K562 (cell line): ENCODE measurements around the gene CTBP2. TPM values are rescaled to one million over a fixed set of nuclear protein-coding genes. Genes with fewer than 3 reads are reported as not detected.

ENCODE experiments used
- ATAC-seq: fragments of 200-7000 bp; cut with Tn5 transposase; 3 replicates; pipeline ENCODE4 v1.9.1; 2020; ENCODE audit warnings: moderate library complexity
- BruUV-seq: library from RNA; stranded (reverse); fragments of 400-500 nt; replicated peaks from 2 replicates; lab custom pipeline; 2021; lab: Mats Ljungman, UMichigan
- CTCF ChIA-PET: fragments of 300-600 bp; formaldehyde crosslinking; extraction: SDS; loops from one replicate; lab custom pipeline; 2021; ENCODE audit warnings: low intra/inter-chr PET ratio; lab: Yijun Ruan, JAX
- POLR2A ChIA-PET: fragments of 300-600, 350-650 bp; sonication (Branson Sonifier 250); formaldehyde crosslinking; extraction: SDS; loops from one replicate; lab custom pipeline; 2021; ENCODE audit warnings: antibody characterized with exemption, inconsistent platforms; lab: Yijun Ruan, JAX
- DNase-seq, 4 experiments: peaks; one replicate each; pipeline versions ENCODE4 v3.0.0 to v3.0.0-alpha.2; 2011 to 2018; ENCODE audit warnings: low spot score in 3 of 4, mixed read lengths in 3 of 4; ENCODE audit errors: extremely low read depth in 1 of 4
- FAIRE-seq: peaks from 2 replicates; lab custom pipeline; 2011; peaks lifted over from hg19 to GRCh38; lab: Jason Lieb, UNC
- H2AFZ ChIP-seq: 2 replicates; pipeline ENCODE4 v1.6.0; 2011; ENCODE audit warnings: low read depth, low read length, control low read depth, inconsistent platforms
- H3K27ac ChIP-seq: fragments of 200-600 bp; 3 replicates; pipeline ENCODE4 v1.8.0; 2011; ENCODE audit warnings: low read depth, mild to moderate bottlenecking, control low read depth, inconsistent platforms, low read length, moderate library complexity, mixed read lengths; ENCODE audit errors: extremely low read depth
- H3K27me3 ChIP-seq, 2 experiments: fragments of 300-600 bp in 1 of 2; 2 replicates in 1 of 2; 3 replicates in 1 of 2; pipeline versions ENCODE4 v1.6.0 to v1.8.0; 2011; ENCODE audit warnings: inconsistent platforms in 2 of 2, low read length in 2 of 2, mild to moderate bottlenecking in 1 of 2, mixed read lengths in 1 of 2, moderate library complexity in 1 of 2; ENCODE audit not compliant: control insufficient read depth in 2 of 2, insufficient read depth in 2 of 2
- H3K36me3 ChIP-seq: fragments of 300-600 bp; 3 replicates; pipeline ENCODE4 v1.8.0; 2011; ENCODE audit warnings: mild to moderate bottlenecking, low read length, inconsistent platforms; ENCODE audit not compliant: control insufficient read depth, insufficient read depth
- H3K4me1 ChIP-seq, 2 experiments: fragments of 200-600 bp in 1 of 2; replicated peaks in 1 of 2; 2 replicates in 1 of 2; 3 replicates in 1 of 2; pipeline versions ENCODE4 v1.5.1 to v1.8.0; 2011; ENCODE audit warnings: inconsistent platforms in 2 of 2, low read length in 2 of 2, mild to moderate bottlenecking in 1 of 2, mixed read lengths in 1 of 2, moderate library complexity in 1 of 2; ENCODE audit not compliant: control insufficient read depth in 2 of 2, insufficient read depth in 2 of 2
- H3K4me2 ChIP-seq: 2 replicates; pipeline ENCODE4 v1.6.1; 2011; ENCODE audit warnings: low read length, control low read depth, inconsistent platforms, mixed read lengths; ENCODE audit not compliant: insufficient read depth
- H3K4me3 ChIP-seq: fragments of 200-600 bp; sonication (generic), shearing (Covaris generic); 2 replicates; pipeline ENCODE4 v1.5.1; 2016; ENCODE audit warnings: control low read depth, inconsistent platforms
- H3K79me2 ChIP-seq: fragments of 200-600 bp; 3 replicates; pipeline ENCODE4 v1.8.0; 2011; ENCODE audit warnings: low read length, inconsistent platforms; ENCODE audit not compliant: control insufficient read depth, insufficient read depth
- H3K9ac ChIP-seq, 2 experiments: 2 replicates each; pipeline versions ENCODE4 v1.6.0 to v1.6.1; 2011; ENCODE audit warnings: low read depth in 2 of 2, low read length in 2 of 2, control low read depth in 1 of 2, inconsistent platforms in 1 of 2, mild to moderate bottlenecking in 1 of 2, mixed read lengths in 1 of 2; ENCODE audit not compliant: insufficient read depth in 1 of 2
- H3K9me1 ChIP-seq: one replicate; pipeline ENCODE4 v1.6.0; 2011; ENCODE audit warnings: inconsistent platforms, mild to moderate bottlenecking, low read length, moderate library complexity; ENCODE audit not compliant: control insufficient read depth, insufficient read depth
- H3K9me3 ChIP-seq: replicated peaks from 2 replicates; pipeline ENCODE4 v1.5.1; 2011; ENCODE audit warnings: low read depth, low read length, inconsistent platforms; ENCODE audit not compliant: control insufficient read depth, insufficient read depth
- H4K20me1 ChIP-seq: replicated peaks from 2 replicates; pipeline ENCODE4 v1.6.1; 2011; ENCODE audit warnings: low read length, inconsistent platforms, mixed read lengths; ENCODE audit not compliant: control insufficient read depth, insufficient read depth
- ETS1 ChIP-seq: conservative IDR thresholded peaks from 2 replicates; pipeline ENCODE4 v1.6.1; 2011; ENCODE audit warnings: low read depth, mild to moderate bottlenecking, low read length; ENCODE audit not compliant: control insufficient read depth
- ETS2 ChIP-seq: IDR thresholded peaks from 2 replicates; pipeline ENCODE4 v1.6.1; 2016; ENCODE audit warnings: borderline replicate concordance, missing genetic modification characterization, mild to moderate bottlenecking, moderate library complexity, missing compliant biosample characterization; ENCODE audit not compliant: poor library complexity, severe bottlenecking
- JUNB ChIP-seq: fragments of 450-650 bp; formaldehyde crosslinking; conservative IDR thresholded peaks from 2 replicates; pipeline ENCODE4 v1.4.0; 2020; ENCODE audit warnings: mild to moderate bottlenecking
- KLF16 ChIP-seq: IDR thresholded peaks from 2 replicates; pipeline ENCODE4 v1.6.1; 2016; ENCODE audit warnings: antibody characterized with exemption
- POLR2B ChIP-seq: fragments of 450-650 bp; IDR thresholded peaks from 2 replicates; pipeline ENCODE4 v1.6.1; 2018; ENCODE audit warnings: low read depth; ENCODE audit not compliant: partially characterized antibody
- SPI1 ChIP-seq: IDR thresholded peaks from 2 replicates; pipeline ENCODE4 v1.6.1; 2011; ENCODE audit warnings: low read depth, low read length, control low read depth, borderline replicate concordance
- SREBF1 ChIP-seq: fragments of 150-350 bp; IDR thresholded peaks from 2 replicates; pipeline ENCODE4 v1.6.1; 2014; ENCODE audit warnings: antibody characterized with exemption, low read depth, low read length, borderline replicate concordance
- TAF15 ChIP-seq: fragments of 200-400 bp; formaldehyde crosslinking; IDR thresholded peaks from 2 replicates; pipeline ENCODE4 v1.6.1; 2017; ENCODE audit warnings: mild to moderate bottlenecking, low read depth, low read length, moderate library complexity
- TFE3 ChIP-seq: fragments of 450-650 bp; formaldehyde crosslinking; IDR thresholded peaks from 2 replicates; pipeline ENCODE4 v1.4.0; 2020; ENCODE audit warnings: mild to moderate bottlenecking, mixed read lengths
- WHSC1 ChIP-seq: IDR thresholded peaks from one replicate; pipeline ENCODE4 v1.6.1; 2012; ENCODE audit warnings: low read length, control low read depth, inconsistent platforms
- ZKSCAN3 ChIP-seq: fragments of 250-450 bp; sonication (Bioruptor Pico); IDR thresholded peaks from 2 replicates; pipeline ENCODE4 v1.4.0; 2020
- ZNF121 ChIP-seq: sonication (generic); formaldehyde crosslinking; conservative IDR thresholded peaks from 2 replicates; pipeline ENCODE4 v1.8.0; 2022; ENCODE audit warnings: missing genetic modification reagents
- ZNF507 ChIP-seq: conservative IDR thresholded peaks from 2 replicates; pipeline ENCODE4 v1.6.1; 2017; ENCODE audit warnings: missing genetic modification characterization, missing compliant biosample characterization
- ZNF586 ChIP-seq: fragments of 450-650 bp; formaldehyde crosslinking; conservative IDR thresholded peaks from 2 replicates; pipeline ENCODE4 v1.4.0; 2020; ENCODE audit warnings: mild to moderate bottlenecking, moderate library complexity
- WGBS: fragments of 100-300 bp; shearing (Covaris generic); methylation state at CpG from one replicate; pipeline ENCODE4 v1.1.6; 2016; ENCODE audit warnings: low coverage, mixed read lengths; ENCODE audit not compliant: insufficient coverage; ENCODE audit errors: missing lambda C conversion rate; 5-methylcytosine and 5-hydroxymethylcytosine counted together
- in situ Hi-C: fragments of 300-500 bp; cut with MboI; formaldehyde crosslinking; loops from 4 replicates; pipeline ENCODE4 v1.15.0; 2018; ENCODE audit warnings: inconsistent platforms, mixed read lengths
- intact Hi-C: fragments of 100-400 bp; cut with micrococcal nuclease; formaldehyde crosslinking; loops from 2 replicates; pipeline ENCODE4 v1.14.2; 2022
- polyA plus RNA-seq, 8 experiments: library from polyadenylated mRNA; depleted of rRNA in 4 of 8; stranded (reverse) in 5 of 8; unstranded in 3 of 8; fragments of >200 nt; fragmentation: Nextera tagmentation in 2 of 8; fragmentation: Illumina TruSeq in 1 of 8; extraction: Ambion mirVana in 2 of 8; extraction: Trizol in 1 of 8; gene quantifications; 2 replicates each; pipeline versions ENCODE4 v1.2.1 to v1.2.3, GENCODE V29; 2011 to 2014; ENCODE audit warnings: inconsistent platforms in 1 of 8, missing spikeins in 1 of 8
- total RNA-seq, 7 experiments: library from RNA; depleted of rRNA in 6 of 7; stranded (reverse); fragments of >200 nt in 6 of 7; fragmentation: Illumina TruSeq in 2 of 7; extraction: Trizol in 2 of 7; gene quantifications; 2 replicates each; pipeline versions ENCODE4 v1.2.1 to v1.2.3, GENCODE V29; 2011 to 2021; ENCODE audit warnings: low replicate concordance in 1 of 7
- TF ChIP-seq, protein P1 (sequence below): fragments of 250-450 bp; sonication (Bioruptor Pico); IDR thresholded peaks from 2 replicates; pipeline ENCODE4 v1.5.0; 2021
- TF ChIP-seq, protein P2 (sequence below): IDR thresholded peaks from 3 replicates; pipeline ENCODE4 v1.6.1; 2011; ENCODE audit warnings: borderline replicate concordance, mild to moderate bottlenecking, moderate library complexity; ENCODE audit not compliant: insufficient read length; ENCODE audit errors: extremely low read depth

Gene CTBP2
- total and polyA plus RNA-seq, 9 of the 15 experiments (the other 6 are each of a cell fraction or from before 2014, with no cell fraction given): 1.3 to 8.8 (median 5.1) TPM

- no peaks in the 10 kb centered on the region for H3K9me3 ChIP-seq
- H3K4me3 ChIP-seq: no peak overlapping the region
- H4K20me1 ChIP-seq: peaks cover 17% of the 10 kb centered on the region
- peaks cover 20% of the 10 kb centered on the region; the same call in 1 of the 3 replicates for H3K36me3 ChIP-seq
- H3K9me1 ChIP-seq: no peaks in the 10 kb centered on the region
- no peak overlapping the region; a peak in 1 of 4 replicates for H3K9ac ChIP-seq
- no peaks in the 10 kb centered on the region for H3K27me3 ChIP-seq
- peaks cover 40% of the 10 kb centered on the region for H3K79me2 ChIP-seq
- H2AFZ ChIP-seq: no peak overlapping the region
- no TSS peak for BruUV-seq
- in situ Hi-C loops: no loop called here
- DNase-seq (no peak), ATAC-seq (no peak)
- whole genome bisulfite sequencing: 100% methylated on average over 1 of the region's 2 CpGs
- ChIA-PET CTCF (no interaction called here), POLR2A (interaction anchor here (0.6 kb wide), 1 partner anchor 1338 kb away, joined by 3 read pairs; no protein-coding TSS in a partner anchor)
- TF ChIP-seq ETS1 (no peak), TAF15 (no peak), KLF16 (no peak), ZNF586 (no peak), ETS2 (tag) (no peak), SPI1 (no peak), WHSC1 (no peak), SREBF1 (no peak), ZNF507 (tag) (no peak), TFE3 (CRISPR knock-in tag) (no peak), JUNB (no peak), ZNF121 (no peak), ZKSCAN3 (CRISPR knock-in tag) (no peak), POLR2B (no peak)
- TF ChIP-seq, protein P1, sequence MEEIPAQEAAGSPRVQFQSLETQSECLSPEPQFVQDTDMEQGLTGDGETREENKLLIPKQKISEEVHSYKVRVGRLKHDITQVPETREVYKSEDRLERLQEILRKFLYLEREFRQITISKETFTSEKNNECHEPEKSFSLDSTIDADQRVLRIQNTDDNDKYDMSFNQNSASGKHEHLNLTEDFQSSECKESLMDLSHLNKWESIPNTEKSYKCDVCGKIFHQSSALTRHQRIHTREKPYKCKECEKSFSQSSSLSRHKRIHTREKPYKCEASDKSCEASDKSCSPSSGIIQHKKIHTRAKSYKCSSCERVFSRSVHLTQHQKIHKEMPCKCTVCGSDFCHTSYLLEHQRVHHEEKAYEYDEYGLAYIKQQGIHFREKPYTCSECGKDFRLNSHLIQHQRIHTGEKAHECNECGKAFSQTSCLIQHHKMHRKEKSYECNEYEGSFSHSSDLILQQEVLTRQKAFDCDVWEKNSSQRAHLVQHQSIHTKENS (CRISPR knock-in tag): no peak
- TF ChIP-seq, protein P2, sequence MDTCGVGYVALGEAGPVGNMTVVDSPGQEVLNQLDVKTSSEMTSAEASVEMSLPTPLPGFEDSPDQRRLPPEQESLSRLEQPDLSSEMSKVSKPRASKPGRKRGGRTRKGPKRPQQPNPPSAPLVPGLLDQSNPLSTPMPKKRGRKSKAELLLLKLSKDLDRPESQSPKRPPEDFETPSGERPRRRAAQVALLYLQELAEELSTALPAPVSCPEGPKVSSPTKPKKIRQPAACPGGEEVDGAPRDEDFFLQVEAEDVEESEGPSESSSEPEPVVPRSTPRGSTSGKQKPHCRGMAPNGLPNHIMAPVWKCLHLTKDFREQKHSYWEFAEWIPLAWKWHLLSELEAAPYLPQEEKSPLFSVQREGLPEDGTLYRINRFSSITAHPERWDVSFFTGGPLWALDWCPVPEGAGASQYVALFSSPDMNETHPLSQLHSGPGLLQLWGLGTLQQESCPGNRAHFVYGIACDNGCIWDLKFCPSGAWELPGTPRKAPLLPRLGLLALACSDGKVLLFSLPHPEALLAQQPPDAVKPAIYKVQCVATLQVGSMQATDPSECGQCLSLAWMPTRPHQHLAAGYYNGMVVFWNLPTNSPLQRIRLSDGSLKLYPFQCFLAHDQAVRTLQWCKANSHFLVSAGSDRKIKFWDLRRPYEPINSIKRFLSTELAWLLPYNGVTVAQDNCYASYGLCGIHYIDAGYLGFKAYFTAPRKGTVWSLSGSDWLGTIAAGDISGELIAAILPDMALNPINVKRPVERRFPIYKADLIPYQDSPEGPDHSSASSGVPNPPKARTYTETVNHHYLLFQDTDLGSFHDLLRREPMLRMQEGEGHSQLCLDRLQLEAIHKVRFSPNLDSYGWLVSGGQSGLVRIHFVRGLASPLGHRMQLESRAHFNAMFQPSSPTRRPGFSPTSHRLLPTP: no peak
- TF ChIP-seq, all 486 proteins: peak for 0
- H3K4me1 ChIP-seq: no peaks in the 10 kb centered on the region; a peak in 1 of 5 replicates
- no peak overlapping the region for H3K4me2 ChIP-seq
- intact Hi-C loops: loop anchor here (5.0 kb wide), 1 partner anchor 89 kb away; no protein-coding TSS in a partner anchor
- no peak for FAIRE-seq
- H3K27ac ChIP-seq: no peak overlapping the region
Measured at GRCh38 chr10:125068406-125068805, 92.0 kb downstream of the CTBP2 start.
